ENCODE results near the gene ANP32B. TPM values are rescaled to one million over a fixed set of nuclear protein-coding genes. Genes with fewer than 3 reads are reported as not detected.

The ANP32B gene
- total RNA-seq, 1 donor = 12.7 TPM

- Histone ChIP-seq H3K4me1 (ENCODE audit: insufficient read depth, low read length) (peaks cover 11% of the 10 kb centered on the region), H3K79me2 (ENCODE audit: insufficient read depth, low read length) (no peaks in the 10 kb centered on the region), H3K4me2 (ENCODE audit: insufficient read depth, low read length) (no peak overlapping the region), H3K4me3 (ENCODE audit: insufficient read depth, low read length) (no peak overlapping the region), H3K9me3 (ENCODE audit: low read depth, low read length) (no peaks in the 10 kb centered on the region), H3K36me3 (ENCODE audit: insufficient read depth, low read length) (no peaks in the 10 kb centered on the region), H4K20me1 (ENCODE audit: insufficient read depth, low read length) (no peaks in the 10 kb centered on the region), H3K27me3 (ENCODE audit: insufficient read depth, low read length) (peaks cover 12% of the 10 kb centered on the region), H2AFZ (ENCODE audit: low read length) (no peak overlapping the region), H3K27ac (ENCODE audit: low read depth, low read length) (no peak overlapping the region)
- TF ChIP-seq CTCF (IDR thresholded peaks at IDR 0.05; ENCODE audit: extremely low read depth, low read depth, low read length) = no peak
- no peak for DNase-seq (ENCODE audit: insufficient read length, low spot score, missing footprints)
Observed at GRCh38 chr9:97961361-97961760, 21.8 kb upstream of the ANP32B start.

- no peak for DNase-seq (ENCODE audit: insufficient read length, low spot score, missing footprints)
- no peaks in the 10 kb centered on the region for H3K36me3 ChIP-seq (ENCODE audit: insufficient read depth, low read length)
- TF ChIP-seq CTCF (IDR thresholded peaks at IDR 0.05; ENCODE audit: extremely low read depth, low read depth, low read length) = no peak
- no peaks in the 10 kb centered on the region for H3K79me2 ChIP-seq (ENCODE audit: insufficient read depth, low read length)
- no peak overlapping the region for H3K4me2 ChIP-seq (ENCODE audit: insufficient read depth, low read length)
- no peak overlapping the region for H2AFZ ChIP-seq (ENCODE audit: low read length)
- H3K9me3 ChIP-seq (ENCODE audit: low read depth, low read length) = no peaks in the 10 kb centered on the region
- H3K27me3 ChIP-seq (ENCODE audit: insufficient read depth, low read length) = peaks cover 20% of the 10 kb centered on the region
- H3K4me3 ChIP-seq (ENCODE audit: insufficient read depth, low read length) = no peak overlapping the region
- H3K4me1 ChIP-seq (ENCODE audit: insufficient read depth, low read length) = peaks cover 11% of the 10 kb centered on the region
- H4K20me1 ChIP-seq (ENCODE audit: insufficient read depth, low read length) = no peaks in the 10 kb centered on the region
- no peak overlapping the region for H3K27ac ChIP-seq (ENCODE audit: low read depth, low read length)
Observed at GRCh38 chr9:97962136-97962535, 21.0 kb upstream of the ANP32B start.

- no peak overlapping the region for H3K4me3 ChIP-seq (ENCODE audit: insufficient read depth, low read length)
- H2AFZ ChIP-seq (ENCODE audit: low read length) = no peak overlapping the region
- DNase-seq (ENCODE audit: insufficient read length, low spot score, missing footprints) = no peak
- H4K20me1 ChIP-seq (ENCODE audit: insufficient read depth, low read length) = no peaks in the 10 kb centered on the region
- H3K27ac ChIP-seq (ENCODE audit: low read depth, low read length) = no peak overlapping the region
- TF ChIP-seq CTCF (IDR thresholded peaks at IDR 0.05; ENCODE audit: extremely low read depth, low read depth, low read length) = no peak
- H3K36me3 ChIP-seq (ENCODE audit: insufficient read depth, low read length) = no peaks in the 10 kb centered on the region
- no peak overlapping the region for H3K4me2 ChIP-seq (ENCODE audit: insufficient read depth, low read length)
- no peaks in the 10 kb centered on the region for H3K79me2 ChIP-seq (ENCODE audit: insufficient read depth, low read length)
- peaks cover 11% of the 10 kb centered on the region for H3K4me1 ChIP-seq (ENCODE audit: insufficient read depth, low read length)
- H3K27me3 ChIP-seq (ENCODE audit: insufficient read depth, low read length) = peaks cover 21% of the 10 kb centered on the region
- no peaks in the 10 kb centered on the region for H3K9me3 ChIP-seq (ENCODE audit: low read depth, low read length)
Observed at GRCh38 chr9:97962575-97962974, 20.6 kb upstream of the ANP32B start.

GRCh38 chr9:97963232-97963631, 19.9 kb upstream of the ANP32B start:
- H3K9me3 ChIP-seq (ENCODE audit: low read depth, low read length) = no peaks in the 10 kb centered on the region
- H3K27me3 ChIP-seq (ENCODE audit: insufficient read depth, low read length) = peaks cover 21% of the 10 kb centered on the region
- no peak for DNase-seq (ENCODE audit: insufficient read length, low spot score, missing footprints)
- H4K20me1 ChIP-seq (ENCODE audit: insufficient read depth, low read length) = no peaks in the 10 kb centered on the region
- no peaks in the 10 kb centered on the region for H3K36me3 ChIP-seq (ENCODE audit: insufficient read depth, low read length)
- H2AFZ ChIP-seq (ENCODE audit: low read length) = no peak overlapping the region
- TF ChIP-seq CTCF (IDR thresholded peaks at IDR 0.05; ENCODE audit: extremely low read depth, low read depth, low read length) = no peak
- H3K27ac ChIP-seq (ENCODE audit: low read depth, low read length) = no peak overlapping the region
- no peak overlapping the region for H3K4me3 ChIP-seq (ENCODE audit: insufficient read depth, low read length)
- H3K4me1 ChIP-seq (ENCODE audit: insufficient read depth, low read length) = peaks cover 11% of the 10 kb centered on the region
- no peak overlapping the region for H3K4me2 ChIP-seq (ENCODE audit: insufficient read depth, low read length)
- no peaks in the 10 kb centered on the region for H3K79me2 ChIP-seq (ENCODE audit: insufficient read depth, low read length)
